Astrocyte (in vitro differentiated cells and primary cell): ENCODE results near the gene HDGF. TPM values are rescaled to one million over a fixed set of nuclear protein-coding genes. Genes with fewer than 3 reads are reported as not detected.

Experiments used
- DNase-seq: peaks from one replicate; pipeline ENCODE4 v3.0.0-alpha.2; 2010; ENCODE audit warnings: low read depth
- FAIRE-seq: peaks from 2 replicates; lab custom pipeline; 2011; peaks lifted over from hg19 to GRCh38; lab: Jason Lieb, UNC
- H2AFZ ChIP-seq: 2 replicates; pipeline ENCODE4 v1.6.0; 2012; ENCODE audit warnings: low read depth, low read length, inconsistent platforms
- H3K27ac ChIP-seq: 2 replicates; pipeline ENCODE4 v1.5.1; 2011; ENCODE audit warnings: low read depth, low read length, inconsistent platforms
- H3K27me3 ChIP-seq: 2 replicates; pipeline ENCODE4 v1.6.0; 2011; ENCODE audit warnings: low read length, inconsistent platforms; ENCODE audit not compliant: insufficient read depth
- H3K36me3 ChIP-seq: 2 replicates; pipeline ENCODE4 v1.5.1; 2011; ENCODE audit warnings: low read length, inconsistent platforms; ENCODE audit not compliant: insufficient read depth
- H3K4me1 ChIP-seq: 2 replicates; pipeline ENCODE4 v1.5.1; 2011; ENCODE audit warnings: low read length, inconsistent platforms; ENCODE audit not compliant: insufficient read depth
- H3K4me2 ChIP-seq: 2 replicates; pipeline ENCODE4 v1.6.0; 2012; ENCODE audit warnings: low read length, inconsistent platforms
- H3K4me3 ChIP-seq: 2 replicates; pipeline ENCODE4 v1.5.1; 2011; ENCODE audit warnings: low read depth, mild to moderate bottlenecking, low read length, inconsistent platforms; ENCODE audit not compliant: insufficient read depth
- H3K79me2 ChIP-seq: 2 replicates; pipeline ENCODE4 v1.6.0; 2012; ENCODE audit warnings: mild to moderate bottlenecking, low read length, inconsistent platforms; ENCODE audit not compliant: insufficient read depth
- H3K9ac ChIP-seq: 2 replicates; pipeline ENCODE4 v1.6.0; 2012; ENCODE audit warnings: mild to moderate bottlenecking, low read length, inconsistent platforms
- H3K9me3 ChIP-seq: 2 replicates; pipeline ENCODE4 v1.5.1; 2012; ENCODE audit warnings: low read depth, mild to moderate bottlenecking, low read length, inconsistent platforms; ENCODE audit not compliant: insufficient read depth
- H4K20me1 ChIP-seq: 2 replicates; pipeline ENCODE4 v1.6.0; 2012; ENCODE audit warnings: low read length, inconsistent platforms; ENCODE audit not compliant: insufficient read depth
- H3K27ac Mint-ChIP-seq: one replicate; pipeline ENCODE4 v1.8.0; 2021; ENCODE audit warnings: mild to moderate bottlenecking, mixed read lengths; ENCODE audit not compliant: unreplicated experiment
- H3K27me3 Mint-ChIP-seq: one replicate; pipeline ENCODE4 v1.8.0; 2021; ENCODE audit warnings: low read depth, mixed read lengths; ENCODE audit not compliant: unreplicated experiment
- H3K36me3 Mint-ChIP-seq: one replicate; pipeline ENCODE4 v1.8.0; 2021; ENCODE audit warnings: low read depth, mixed read lengths; ENCODE audit not compliant: unreplicated experiment
- H3K4me1 Mint-ChIP-seq: one replicate; pipeline ENCODE4 v1.8.0; 2021; ENCODE audit warnings: low read depth, mixed read lengths; ENCODE audit not compliant: unreplicated experiment
- H3K4me3 Mint-ChIP-seq: one replicate; pipeline ENCODE4 v1.8.0; 2021; ENCODE audit warnings: mild to moderate bottlenecking, moderate library complexity, mixed read lengths; ENCODE audit not compliant: unreplicated experiment
- H3K9me3 Mint-ChIP-seq: one replicate; pipeline ENCODE4 v1.8.0; 2021; ENCODE audit warnings: mild to moderate bottlenecking, mixed read lengths; ENCODE audit not compliant: unreplicated experiment
- CTCF ChIP-seq: IDR thresholded peaks from 2 replicates; pipeline ENCODE4 v1.5.1; 2011; ENCODE audit warnings: low read depth, mild to moderate bottlenecking, inconsistent platforms, low read length, moderate library complexity; ENCODE audit not compliant: insufficient read depth
- EZH2 ChIP-seq: IDR thresholded peaks from 2 replicates; pipeline ENCODE4 v1.6.1; 2012; ENCODE audit warnings: mild to moderate bottlenecking, low read length, inconsistent platforms; ENCODE audit not compliant: insufficient read depth
- total RNA-seq: library from RNA; stranded (reverse); gene quantifications from 2 replicates; pipeline ENCODE4 v1.2.1, GENCODE V29; 2021

Gene HDGF
- total RNA-seq, 1 donor from 2014 or later: 190 TPM

GRCh38 chr1:156721535-156721934 lies 29.9 kb downstream of the HDGF start:
- H3K27ac Mint-ChIP-seq: peak overlapping the region; percentile 47
- H3K9me3 ChIP-seq: no peaks in the 10 kb centered on the region
- no peak overlapping the region for H3K27ac ChIP-seq
- peaks cover 48% of the 10 kb centered on the region for H3K79me2 ChIP-seq
- H4K20me1 ChIP-seq: peaks cover 50% of the 10 kb centered on the region
- H3K4me2 ChIP-seq: no peak overlapping the region
- no peaks in the 10 kb centered on the region for H3K9me3 Mint-ChIP-seq
- no peak for TF ChIP-seq EZH2
- H2AFZ ChIP-seq: no peak overlapping the region
- H3K4me3 Mint-ChIP-seq: no peak overlapping the region
- peaks cover 17% of the 10 kb centered on the region for H3K4me1 ChIP-seq
- H3K4me1 Mint-ChIP-seq: peaks cover 3% of the 10 kb centered on the region
- H3K36me3 Mint-ChIP-seq: peaks cover 19% of the 10 kb centered on the region
- FAIRE-seq (no peak), DNase-seq (no peak)
- no peak overlapping the region for H3K9ac ChIP-seq
- H3K27me3 Mint-ChIP-seq: no peaks in the 10 kb centered on the region
- H3K27me3 ChIP-seq: no peaks in the 10 kb centered on the region
- peaks cover 27% of the 10 kb centered on the region for H3K36me3 ChIP-seq
- H3K4me3 ChIP-seq: no peak overlapping the region

- peak overlapping the region; percentile 47 for H3K27ac Mint-ChIP-seq
- no peak overlapping the region for H3K4me3 Mint-ChIP-seq
- Histone ChIP-seq H3K27ac (no peak overlapping the region), H3K4me1 (peaks cover 13% of the 10 kb centered on the region), H3K4me2 (no peak overlapping the region), H3K36me3 (peaks cover 27% of the 10 kb centered on the region), H3K79me2 (peaks cover 44% of the 10 kb centered on the region), H3K9ac (no peak overlapping the region), H3K4me3 (no peak overlapping the region), H3K9me3 (no peaks in the 10 kb centered on the region), H4K20me1 (peaks cover 46% of the 10 kb centered on the region), H2AFZ (no peak overlapping the region), H3K27me3 (no peaks in the 10 kb centered on the region)
- H3K27me3 Mint-ChIP-seq: no peaks in the 10 kb centered on the region
- no peak for DNase-seq
- H3K9me3 Mint-ChIP-seq: no peaks in the 10 kb centered on the region
- peaks cover 3% of the 10 kb centered on the region for H3K4me1 Mint-ChIP-seq
- H3K36me3 Mint-ChIP-seq: peaks cover 21% of the 10 kb centered on the region
- no peak for FAIRE-seq
- TF ChIP-seq CTCF: no peak
- TF ChIP-seq EZH2: no peak
Observed at GRCh38 chr1:156721131-156721530, 30.3 kb downstream of the HDGF start.

DNA sequence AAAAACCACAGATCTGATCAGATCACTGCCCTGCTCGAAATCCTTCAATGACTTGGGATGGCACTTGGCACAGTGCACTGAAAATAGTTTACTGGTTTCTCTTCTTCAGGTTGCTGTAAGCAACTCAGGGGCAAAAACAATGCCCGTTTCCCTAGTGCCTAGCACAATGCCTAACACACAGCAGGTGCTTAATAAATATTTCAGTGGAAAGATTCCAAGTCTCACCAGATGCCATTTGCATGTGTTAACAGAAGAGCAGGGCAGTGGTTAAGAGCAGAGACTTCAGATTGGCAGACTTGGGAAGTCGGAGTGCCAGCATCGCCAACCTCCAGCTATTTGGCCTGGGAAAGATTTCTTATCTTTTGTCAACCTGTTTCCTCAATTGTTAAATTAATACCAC lies 34.1 kb downstream of the HDGF start:
- Histone ChIP-seq H2AFZ (no peak overlapping the region), H3K4me1 (peaks cover 5% of the 10 kb centered on the region), H3K9ac (no peak overlapping the region), H3K4me3 (no peak overlapping the region), H3K36me3 (peaks cover 13% of the 10 kb centered on the region), H4K20me1 (peaks cover 10% of the 10 kb centered on the region), H3K27me3 (no peaks in the 10 kb centered on the region), H3K9me3 (no peaks in the 10 kb centered on the region), H3K4me2 (no peak overlapping the region), H3K79me2 (peaks cover 10% of the 10 kb centered on the region), H3K27ac (no peak overlapping the region)
- no peak for TF ChIP-seq EZH2
- TF ChIP-seq CTCF: no peak
- H3K4me3 Mint-ChIP-seq: no peak overlapping the region
- FAIRE-seq: no peak
- H3K4me1 Mint-ChIP-seq: no peaks in the 10 kb centered on the region
- no peak for DNase-seq
- H3K27me3 Mint-ChIP-seq: no peaks in the 10 kb centered on the region
- H3K36me3 Mint-ChIP-seq: peaks cover 19% of the 10 kb centered on the region
- H3K9me3 Mint-ChIP-seq: no peaks in the 10 kb centered on the region
- no peak overlapping the region for H3K27ac Mint-ChIP-seq
